Neural cell (in vitro differentiated cells): ENCODE data around the gene HSFX4. TPM values are rescaled to one million over a fixed set of nuclear protein-coding genes. Genes with fewer than 3 reads are reported as not detected.

Experiments used
- polyA plus RNA-seq: library from polyadenylated mRNA; depleted of rRNA; stranded (reverse); fragments of >200 nt; gene quantifications from 2 replicates; pipeline ENCODE4 v1.2.3, GENCODE V29; 2014

HSFX4 gene
- polyA plus RNA-seq, 1 donor from 2014 or later, result not detected

Other genes starting within 250 kb of the HSFX4 start
- not detected in 2 replicates for gene MAGEA11, start 217.5 kb upstream of the HSFX4 start, polyA plus RNA-seq
- gene HSFX1, start 155.5 kb upstream of the HSFX4 start, polyA plus RNA-seq, result 0.57 and 1.3 TPM in 2 replicates
- not detected in 2 replicates for gene MAGEA9, start 147.6 kb upstream of the HSFX4 start, polyA plus RNA-seq
- not detected in 2 replicates for gene MAGEA8, start 48.4 kb upstream of the HSFX4 start, polyA plus RNA-seq
- gene EOLA2, start 8.9 kb downstream of the HSFX4 start, polyA plus RNA-seq, result 21.7 and 26.7 TPM in 2 replicates